Neural cell (in vitro differentiated cells): Measurements from ENCODE around the gene MED27. TPM values are rescaled to one million over a fixed set of nuclear protein-coding genes. Genes with fewer than 3 reads are reported as not detected.

Experiments used
- H2AFZ ChIP-seq: fragments of 200-600, 300-800 bp; sonication (generic), shearing (Covaris generic); 2 replicates; pipeline ENCODE4 v1.6.0; 2014; ENCODE audit warnings: low read depth, mild to moderate bottlenecking, antibody characterized with exemption, low read length, moderate library complexity
- H3F3A ChIP-seq: fragments of 200-600 bp; shearing (Covaris generic); 2 replicates; pipeline ENCODE4 v1.6.1; 2016; ENCODE audit warnings: mild to moderate bottlenecking, moderate library complexity, mixed read lengths, antibody characterized with exemption, low read length; ENCODE audit not compliant: insufficient read depth, poor library complexity, severe bottlenecking
- H3K27ac ChIP-seq: fragments of 200-600, 300-800 bp; sonication (generic), shearing (Covaris generic); 2 replicates; pipeline ENCODE4 v1.5.1; 2014; ENCODE audit warnings: mild to moderate bottlenecking, low read length, moderate library complexity
- H3K27me3 ChIP-seq: fragments of 300-800, 200-600 bp; sonication (generic), shearing (Covaris generic); 2 replicates; pipeline ENCODE4 v1.6.0; 2014; ENCODE audit warnings: mild to moderate bottlenecking, low read depth, low read length, moderate library complexity; ENCODE audit not compliant: insufficient read depth
- H3K36me3 ChIP-seq: fragments of 300-800, 200-600 bp; sonication (generic), shearing (Covaris generic); 2 replicates; pipeline ENCODE4 v1.5.1; 2014; ENCODE audit warnings: mild to moderate bottlenecking, antibody characterized with exemption, low read length, moderate library complexity; ENCODE audit not compliant: insufficient read depth
- H3K4me2 ChIP-seq: fragments of 300-800, 200-600 bp; sonication (generic), shearing (Covaris generic); 2 replicates; pipeline ENCODE4 v1.6.0; 2014; ENCODE audit warnings: mild to moderate bottlenecking, low read length
- H3K4me3 ChIP-seq: fragments of 300-800, 200-600 bp; sonication (generic), shearing (Covaris generic); 2 replicates; pipeline ENCODE4 v1.5.1; 2014; ENCODE audit warnings: mild to moderate bottlenecking, low read length, moderate library complexity
- H3K79me2 ChIP-seq: fragments of 200-600 bp; shearing (Covaris generic); replicated peaks from 2 replicates; pipeline ENCODE4 v1.6.0; 2014; ENCODE audit warnings: mild to moderate bottlenecking, low read length, moderate library complexity; ENCODE audit not compliant: insufficient read depth
- H3K9ac ChIP-seq: fragments of 300-800, 200-600 bp; sonication (generic), shearing (Covaris generic); 2 replicates; pipeline ENCODE4 v1.6.1; 2016; ENCODE audit warnings: mild to moderate bottlenecking, low read length, mixed read lengths
- H3K9me2 ChIP-seq: fragments of 200-600 bp; shearing (Covaris generic); 2 replicates; pipeline ENCODE4 v1.6.1; 2016; ENCODE audit warnings: mild to moderate bottlenecking, low read length, mixed read lengths; ENCODE audit not compliant: insufficient read depth
- H3K9me3 ChIP-seq: fragments of 200-600, 300-800 bp; sonication (generic), shearing (Covaris generic); 2 replicates; pipeline ENCODE4 v1.6.1; 2016; ENCODE audit warnings: mild to moderate bottlenecking, mixed run types, low read length, moderate library complexity, mixed read lengths
- H4K20me1 ChIP-seq: fragments of 200-600 bp; shearing (Covaris generic); 2 replicates; pipeline ENCODE4 v1.6.1; 2016; ENCODE audit warnings: mild to moderate bottlenecking, mixed run types; ENCODE audit not compliant: insufficient read depth
- EP300 ChIP-seq: fragments of 450-650 bp; conservative IDR thresholded peaks from 2 replicates; pipeline ENCODE4 v1.6.1; 2014; ENCODE audit warnings: antibody characterized with exemption, mild to moderate bottlenecking, moderate library complexity; ENCODE audit not compliant: poor library complexity, severe bottlenecking
- EZH2 ChIP-seq: fragments of 200-600, 300-800 bp; shearing (Covaris generic), sonication (generic); IDR thresholded peaks from 2 replicates; pipeline ENCODE4 v1.6.1; 2014; ENCODE audit warnings: antibody characterized with exemption, low read length, borderline replicate concordance, mild to moderate bottlenecking; ENCODE audit not compliant: insufficient read depth, poor library complexity, severe bottlenecking
- MXI1 ChIP-seq: fragments of 450-650 bp; conservative IDR thresholded peaks from 2 replicates; pipeline ENCODE4 v1.6.1; 2014; ENCODE audit warnings: antibody characterized with exemption, mild to moderate bottlenecking; ENCODE audit not compliant: poor library complexity, severe bottlenecking
- POLR2AphosphoS5 ChIP-seq: IDR thresholded peaks from 2 replicates; pipeline ENCODE4 v1.6.1; 2012
- RAD21 ChIP-seq: fragments of 450-650 bp; conservative IDR thresholded peaks from 2 replicates; pipeline ENCODE4 v1.6.1; 2014; ENCODE audit warnings: antibody characterized with exemption, mild to moderate bottlenecking, moderate library complexity
- SMC3 ChIP-seq: fragments of 450-650 bp; conservative IDR thresholded peaks from 2 replicates; pipeline ENCODE4 v1.6.1; 2014; ENCODE audit warnings: antibody characterized with exemption, mild to moderate bottlenecking, moderate library complexity; ENCODE audit not compliant: poor library complexity
- TAF1 ChIP-seq: IDR thresholded peaks from 2 replicates; pipeline ENCODE4 v1.6.1; 2012; ENCODE audit warnings: low read depth
- polyA plus RNA-seq: library from polyadenylated mRNA; depleted of rRNA; stranded (reverse); fragments of >200 nt; gene quantifications from 2 replicates; pipeline ENCODE4 v1.2.3, GENCODE V29; 2014
- TF ChIP-seq, protein P1 (sequence below): IDR thresholded peaks from 2 replicates; pipeline ENCODE4 v1.6.1; 2012; ENCODE audit warnings: borderline replicate concordance
- TF ChIP-seq, protein P2 (sequence below): fragments of 450-650 bp; IDR thresholded peaks from 2 replicates; pipeline ENCODE4 v1.5.1; 2014; ENCODE audit warnings: antibody characterized with exemption, mild to moderate bottlenecking, moderate library complexity; ENCODE audit not compliant: poor library complexity, severe bottlenecking

Gene MED27
- polyA plus RNA-seq, 1 donor from 2014 or later = 7.5 TPM

DNA sequence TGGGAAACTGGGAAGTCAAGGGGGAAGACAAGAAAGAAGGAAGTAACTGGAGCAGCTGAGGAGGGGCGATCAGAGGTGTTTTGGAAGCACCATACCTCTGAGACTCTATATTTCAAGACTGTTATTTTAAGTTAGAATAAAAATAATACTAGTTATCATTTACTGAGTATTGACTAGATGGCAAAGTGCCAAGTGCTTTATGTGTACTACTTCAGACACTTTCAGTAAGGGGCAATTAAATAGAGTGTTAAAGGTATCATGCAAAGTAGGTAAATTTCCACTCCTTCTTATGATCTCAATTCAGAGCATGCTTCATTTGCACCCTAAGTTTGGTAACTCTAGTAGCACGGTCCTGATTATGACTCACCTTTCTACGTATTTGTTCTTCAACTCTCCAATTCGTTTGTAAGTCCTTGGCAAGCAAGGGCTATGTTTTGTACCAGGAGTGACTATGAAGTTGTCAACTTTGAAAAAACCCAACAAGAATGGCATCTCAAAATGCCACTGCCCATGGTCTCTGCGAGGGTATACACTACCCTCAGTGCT, 187.4 kb downstream of the MED27 start:
- H3K9ac ChIP-seq = no peak overlapping the region
- H3K4me2 ChIP-seq = no peak overlapping the region
- H3K9me2 ChIP-seq = no peaks in the 10 kb centered on the region
- H2AFZ ChIP-seq = no peak overlapping the region
- no peak overlapping the region for H3K4me3 ChIP-seq
- TF ChIP-seq RAD21 (no peak), TAF1 (no peak), EP300 (no peak), EZH2 (no peak), MXI1 (no peak), SMC3 (no peak), POLR2AphosphoS5 (no peak)
- TF ChIP-seq, protein P1, sequence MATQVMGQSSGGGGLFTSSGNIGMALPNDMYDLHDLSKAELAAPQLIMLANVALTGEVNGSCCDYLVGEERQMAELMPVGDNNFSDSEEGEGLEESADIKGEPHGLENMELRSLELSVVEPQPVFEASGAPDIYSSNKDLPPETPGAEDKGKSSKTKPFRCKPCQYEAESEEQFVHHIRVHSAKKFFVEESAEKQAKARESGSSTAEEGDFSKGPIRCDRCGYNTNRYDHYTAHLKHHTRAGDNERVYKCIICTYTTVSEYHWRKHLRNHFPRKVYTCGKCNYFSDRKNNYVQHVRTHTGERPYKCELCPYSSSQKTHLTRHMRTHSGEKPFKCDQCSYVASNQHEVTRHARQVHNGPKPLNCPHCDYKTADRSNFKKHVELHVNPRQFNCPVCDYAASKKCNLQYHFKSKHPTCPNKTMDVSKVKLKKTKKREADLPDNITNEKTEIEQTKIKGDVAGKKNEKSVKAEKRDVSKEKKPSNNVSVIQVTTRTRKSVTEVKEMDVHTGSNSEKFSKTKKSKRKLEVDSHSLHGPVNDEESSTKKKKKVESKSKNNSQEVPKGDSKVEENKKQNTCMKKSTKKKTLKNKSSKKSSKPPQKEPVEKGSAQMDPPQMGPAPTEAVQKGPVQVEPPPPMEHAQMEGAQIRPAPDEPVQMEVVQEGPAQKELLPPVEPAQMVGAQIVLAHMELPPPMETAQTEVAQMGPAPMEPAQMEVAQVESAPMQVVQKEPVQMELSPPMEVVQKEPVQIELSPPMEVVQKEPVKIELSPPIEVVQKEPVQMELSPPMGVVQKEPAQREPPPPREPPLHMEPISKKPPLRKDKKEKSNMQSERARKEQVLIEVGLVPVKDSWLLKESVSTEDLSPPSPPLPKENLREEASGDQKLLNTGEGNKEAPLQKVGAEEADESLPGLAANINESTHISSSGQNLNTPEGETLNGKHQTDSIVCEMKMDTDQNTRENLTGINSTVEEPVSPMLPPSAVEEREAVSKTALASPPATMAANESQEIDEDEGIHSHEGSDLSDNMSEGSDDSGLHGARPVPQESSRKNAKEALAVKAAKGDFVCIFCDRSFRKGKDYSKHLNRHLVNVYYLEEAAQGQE = no peak
- TF ChIP-seq, protein P2, sequence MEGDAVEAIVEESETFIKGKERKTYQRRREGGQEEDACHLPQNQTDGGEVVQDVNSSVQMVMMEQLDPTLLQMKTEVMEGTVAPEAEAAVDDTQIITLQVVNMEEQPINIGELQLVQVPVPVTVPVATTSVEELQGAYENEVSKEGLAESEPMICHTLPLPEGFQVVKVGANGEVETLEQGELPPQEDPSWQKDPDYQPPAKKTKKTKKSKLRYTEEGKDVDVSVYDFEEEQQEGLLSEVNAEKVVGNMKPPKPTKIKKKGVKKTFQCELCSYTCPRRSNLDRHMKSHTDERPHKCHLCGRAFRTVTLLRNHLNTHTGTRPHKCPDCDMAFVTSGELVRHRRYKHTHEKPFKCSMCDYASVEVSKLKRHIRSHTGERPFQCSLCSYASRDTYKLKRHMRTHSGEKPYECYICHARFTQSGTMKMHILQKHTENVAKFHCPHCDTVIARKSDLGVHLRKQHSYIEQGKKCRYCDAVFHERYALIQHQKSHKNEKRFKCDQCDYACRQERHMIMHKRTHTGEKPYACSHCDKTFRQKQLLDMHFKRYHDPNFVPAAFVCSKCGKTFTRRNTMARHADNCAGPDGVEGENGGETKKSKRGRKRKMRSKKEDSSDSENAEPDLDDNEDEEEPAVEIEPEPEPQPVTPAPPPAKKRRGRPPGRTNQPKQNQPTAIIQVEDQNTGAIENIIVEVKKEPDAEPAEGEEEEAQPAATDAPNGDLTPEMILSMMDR = no peak
- H3K79me2 ChIP-seq = no peaks in the 10 kb centered on the region
- no peaks in the 10 kb centered on the region for H3F3A ChIP-seq
- no peaks in the 10 kb centered on the region for H3K36me3 ChIP-seq
- H3K27me3 ChIP-seq = no peaks in the 10 kb centered on the region
- no peak overlapping the region for H3K27ac ChIP-seq
- no peaks in the 10 kb centered on the region for H3K9me3 ChIP-seq
- H4K20me1 ChIP-seq = no peaks in the 10 kb centered on the region

DNA sequence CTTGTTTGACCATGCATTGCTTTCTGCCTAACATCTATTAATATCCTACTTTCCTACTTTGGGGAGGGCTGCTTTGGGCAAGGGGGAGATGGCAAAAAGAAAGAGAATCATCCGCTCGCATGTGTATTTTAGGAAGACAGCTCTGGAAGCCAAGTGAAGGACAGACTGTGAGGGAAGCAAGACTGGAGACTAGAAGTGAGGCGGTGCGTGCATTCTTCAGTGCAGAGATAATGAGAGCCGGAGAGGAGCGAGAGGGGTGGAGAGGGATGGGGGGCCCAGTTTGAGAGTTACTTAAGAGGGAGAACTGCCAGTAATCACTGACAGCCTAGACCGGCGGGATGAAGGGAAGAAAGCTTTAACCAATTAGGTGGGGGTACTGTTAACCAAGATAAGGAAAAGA, 188.1 kb downstream of the MED27 start:
- no peak for TF ChIP-seq RAD21
- no peak for TF ChIP-seq POLR2AphosphoS5
- TF ChIP-seq EP300 = no peak
- no peak for TF ChIP-seq EZH2
- TF ChIP-seq SMC3 = no peak
- no peak for TF ChIP-seq MXI1
- TF ChIP-seq TAF1 = no peak
- TF ChIP-seq, protein P1 = no peak
- TF ChIP-seq, protein P2 = no peak

More for the DNA sequence above, 188.1 kb downstream of the MED27 start:
- Histone ChIP-seq H3K9me3 (no peaks in the 10 kb centered on the region), H3K9ac (no peak overlapping the region), H3F3A (no peaks in the 10 kb centered on the region), H3K9me2 (no peaks in the 10 kb centered on the region), H3K4me3 (no peak overlapping the region), H3K36me3 (no peaks in the 10 kb centered on the region), H3K27ac (no peak overlapping the region), H3K79me2 (no peaks in the 10 kb centered on the region), H4K20me1 (no peaks in the 10 kb centered on the region), H3K27me3 (no peaks in the 10 kb centered on the region), H2AFZ (no peak overlapping the region), H3K4me2 (no peak overlapping the region)
